Urinary bladder (tissue), 4 donors: ENCODE results near the gene OPRM1. TPM values are rescaled to one million over a fixed set of nuclear protein-coding genes. Genes with fewer than 3 reads are reported as not detected.

Experiments
- DNase-seq: peaks from one replicate; pipeline ENCODE4 v3.0.0-alpha.2; 2015; ENCODE audit errors: extremely low spot score
- H3K27ac ChIP-seq: one replicate; pipeline ENCODE4 v1.5.1; 2013; ENCODE audit warnings: low read depth, mild to moderate bottlenecking, moderate library complexity
- H3K36me3 ChIP-seq: one replicate; pipeline ENCODE4 v1.6.1; 2013; ENCODE audit warnings: mild to moderate bottlenecking, moderate library complexity; ENCODE audit not compliant: insufficient read depth
- H3K4me1 ChIP-seq: one replicate; pipeline ENCODE4 v1.6.1; 2013; ENCODE audit warnings: mild to moderate bottlenecking, moderate library complexity; ENCODE audit not compliant: insufficient read depth
- H3K4me3 ChIP-seq: one replicate; pipeline ENCODE4 v1.5.1; 2013; ENCODE audit warnings: low read depth, low read length
- WGBS: extraction: QIAGEN DNeasy Blood & Tissue Kit; methylation state at CpG from one replicate; pipeline ENCODE4 v1.1.7; 2013; 5-methylcytosine and 5-hydroxymethylcytosine counted together
- polyA plus RNA-seq: library from polyadenylated mRNA; stranded (reverse); fragments of 200-250 nt; gene quantifications from one replicate; pipeline ENCODE4 v1.2.3, GENCODE V29; 2013
- total RNA-seq: library from RNA; depleted of rRNA; stranded (reverse); fragments of >200 nt; gene quantifications from one replicate; pipeline ENCODE4 v1.2.3, GENCODE V29; 2014
- donor health status: healthy with polysubstance abuse.
- donor health status: healthy.

Gene OPRM1
- total and polyA plus RNA-seq, 2 donors, result 0.09 to 1.2 TPM

GRCh38 chr6:154096316-154096715, 57.3 kb downstream of the OPRM1 start:
- H3K36me3 ChIP-seq, result no peaks in the 10 kb centered on the region

GRCh38 chr6:154096834-154097233, 57.8 kb downstream of the OPRM1 start:
- no peak for DNase-seq
- H3K27ac ChIP-seq, result no peak overlapping the region
- WGBS, result 54% methylated on average over 3 of the region's 3 CpGs
- no peak overlapping the region for H3K4me3 ChIP-seq
- H3K4me1 ChIP-seq, result no peaks in the 10 kb centered on the region
- H3K36me3 ChIP-seq, result no peaks in the 10 kb centered on the region

More at GRCh38 chr6:154096316-154096715, 57.3 kb downstream of the OPRM1 start:
- 88% methylated on average over 7 of the region's 7 CpGs for WGBS
- no peak overlapping the region for H3K4me3 ChIP-seq
- H3K4me1 ChIP-seq, result no peaks in the 10 kb centered on the region
- H3K27ac ChIP-seq, result no peak overlapping the region
- no peak for DNase-seq

- H3K36me3 ChIP-seq, result no peaks in the 10 kb centered on the region
- no peak overlapping the region for H3K4me3 ChIP-seq
- DNase-seq, result no peak
- no peak overlapping the region for H3K27ac ChIP-seq
- no peaks in the 10 kb centered on the region for H3K4me1 ChIP-seq
- 94% methylated on average over 4 of the region's 4 CpGs for WGBS
Measured at GRCh38 chr6:154099211-154099610, 60.2 kb downstream of the OPRM1 start.

GRCh38 chr6:154106251-154106650, 67.2 kb downstream of the OPRM1 start:
- Histone ChIP-seq H3K36me3 (no peaks in the 10 kb centered on the region), H3K27ac (no peak overlapping the region), H3K4me3 (no peak overlapping the region), H3K4me1 (no peaks in the 10 kb centered on the region)
- DNase-seq, result no peak
- 88% methylated on average over 2 of the region's 2 CpGs for WGBS

GRCh38 chr6:154111025-154111424, 72.0 kb downstream of the OPRM1 start:
- no peak for DNase-seq
- no peak overlapping the region for H3K4me3 ChIP-seq

GRCh38 chr6:154112181-154112809, 73.3 kb downstream of the OPRM1 start:
- no peaks in the 10 kb centered on the region for H3K36me3 ChIP-seq
- H3K4me3 ChIP-seq, result no peak overlapping the region
- no peaks in the 10 kb centered on the region for H3K4me1 ChIP-seq
- no peak for DNase-seq
- WGBS, result 80% methylated on average over 2 of the region's 2 CpGs
- no peak overlapping the region for H3K27ac ChIP-seq

More at GRCh38 chr6:154111025-154111424, 72.0 kb downstream of the OPRM1 start:
- Histone ChIP-seq H3K36me3 (no peaks in the 10 kb centered on the region), H3K4me1 (no peaks in the 10 kb centered on the region), H3K27ac (no peak overlapping the region)
- 91% methylated on average over 1 of the region's 1 CpG for WGBS

- 84% methylated on average over 3 of the region's 3 CpGs for WGBS
- Histone ChIP-seq H3K4me1 (no peaks in the 10 kb centered on the region), H3K4me3 (no peak overlapping the region), H3K36me3 (no peaks in the 10 kb centered on the region), H3K27ac (no peak overlapping the region)
- no peak for DNase-seq
Measured at GRCh38 chr6:154113392-154113791, 74.4 kb downstream of the OPRM1 start.

- H3K27ac ChIP-seq, result no peak overlapping the region
- 58% methylated on average over 4 of the region's 4 CpGs for WGBS
- H3K36me3 ChIP-seq, result no peaks in the 10 kb centered on the region
- no peaks in the 10 kb centered on the region for H3K4me1 ChIP-seq
- no peak overlapping the region for H3K4me3 ChIP-seq
- no peak for DNase-seq
Measured at GRCh38 chr6:154117485-154117884, 78.4 kb downstream of the OPRM1 start.

GRCh38 chr6:154122195-154122925, 83.3 kb downstream of the OPRM1 start:
- WGBS, result 80% methylated on average over 2 of the region's 2 CpGs
- no peak for DNase-seq
- no peaks in the 10 kb centered on the region for H3K4me1 ChIP-seq

GRCh38 chr6:154123155-154123956, 84.3 kb downstream of the OPRM1 start:
- H3K36me3 ChIP-seq, result no peaks in the 10 kb centered on the region
- DNase-seq, result peak; percentile 3
- 68% methylated on average over 8 of the region's 8 CpGs for WGBS
- H3K4me1 ChIP-seq, result no peaks in the 10 kb centered on the region
- no peak overlapping the region for H3K4me3 ChIP-seq
- no peak overlapping the region for H3K27ac ChIP-seq

More at GRCh38 chr6:154122195-154122925, 83.3 kb downstream of the OPRM1 start:
- Histone ChIP-seq H3K36me3 (no peaks in the 10 kb centered on the region), H3K27ac (no peak overlapping the region), H3K4me3 (no peak overlapping the region)

- H3K27ac ChIP-seq, result no peak overlapping the region
- no peaks in the 10 kb centered on the region for H3K4me1 ChIP-seq
- no peak for DNase-seq
- WGBS, result 81% methylated on average over 2 of the region's 2 CpGs
- H3K36me3 ChIP-seq, result no peaks in the 10 kb centered on the region
- no peak overlapping the region for H3K4me3 ChIP-seq
Measured at GRCh38 chr6:154125421-154125820, 86.4 kb downstream of the OPRM1 start.

GRCh38 chr6:154127657-154128056, 88.6 kb downstream of the OPRM1 start:
- no peaks in the 10 kb centered on the region for H3K36me3 ChIP-seq
- peak; percentile 17 for DNase-seq
- WGBS, result 51% methylated on average over 2 of the region's 2 CpGs
- H3K4me3 ChIP-seq, result no peak overlapping the region
- no peaks in the 10 kb centered on the region for H3K4me1 ChIP-seq
- H3K27ac ChIP-seq, result no peak overlapping the region

- no peak for DNase-seq
- Histone ChIP-seq H3K27ac (no peak overlapping the region), H3K36me3 (no peaks in the 10 kb centered on the region), H3K4me3 (no peak overlapping the region), H3K4me1 (no peaks in the 10 kb centered on the region)
- WGBS, result 89% methylated on average over 8 of the region's 8 CpGs
Measured at GRCh38 chr6:154134471-154135147, 95.6 kb downstream of the OPRM1 start.
